H1 (cell line): Measurements from ENCODE around the gene INF2. TPM values are rescaled to one million over a fixed set of nuclear protein-coding genes. Genes with fewer than 3 reads are reported as not detected.
A peak's percentile ranks its signal among the peaks of the same experiment; 100 is the strongest.

Source experiments
- CTCF ChIA-PET: fragments of 300-600 bp; sonication (Branson Sonifier 250); formaldehyde crosslinking; loops from one replicate; lab custom pipeline; 2021; ENCODE audit not compliant: partially characterized antibody; lab: Charles Lee
- POLR2A ChIA-PET: fragments of 300-600 bp; sonication (Branson Sonifier 250); formaldehyde crosslinking; loops from one replicate; lab custom pipeline; 2021; ENCODE audit warnings: inconsistent platforms; ENCODE audit not compliant: partially characterized antibody; lab: Charles Lee
- DNase-seq, 2 experiments: peaks; one replicate each; pipeline versions ENCODE4 v3.0.0 to v3.0.0-alpha.2; 2010 to 2022; ENCODE audit warnings: low spot score in 2 of 2, low read depth in 1 of 2, mixed read lengths in 1 of 2
- FAIRE-seq: peaks from 2 replicates; lab custom pipeline; 2011; peaks lifted over from hg19 to GRCh38; lab: Jason Lieb, UNC
- H2AFZ ChIP-seq: 2 replicates; pipeline ENCODE4 v1.8.1; 2012; ENCODE audit warnings: low read length, inconsistent platforms
- H2AK5ac ChIP-seq: 2 replicates; pipeline ENCODE4 v1.6.1; 2013; ENCODE audit warnings: low read depth, low read length
- H2BK120ac ChIP-seq: replicated peaks from 2 replicates; pipeline ENCODE3; 2013; ENCODE audit warnings: low read depth, low read length, inconsistent platforms
- H2BK12ac ChIP-seq: 2 replicates; pipeline ENCODE4 v1.6.1; 2013; ENCODE audit warnings: low read depth, low read length
- H2BK15ac ChIP-seq: 2 replicates; pipeline ENCODE4 v1.6.1; 2013; ENCODE audit warnings: low read length
- H2BK20ac ChIP-seq: 2 replicates; pipeline ENCODE4 v1.6.1; 2013; ENCODE audit warnings: low read length
- H2BK5ac ChIP-seq: 2 replicates; pipeline ENCODE4 v1.6.1; 2013; ENCODE audit warnings: low read depth, low read length
- H3K14ac ChIP-seq: 2 replicates; pipeline ENCODE4 v1.6.1; 2013; ENCODE audit warnings: inconsistent platforms; ENCODE audit not compliant: insufficient read length
- H3K18ac ChIP-seq: 2 replicates; pipeline ENCODE4 v1.6.1; 2013; ENCODE audit warnings: low read length; ENCODE audit errors: extremely low read depth
- H3K23ac ChIP-seq: 2 replicates; pipeline ENCODE4 v1.6.1; 2013; ENCODE audit warnings: inconsistent platforms; ENCODE audit not compliant: insufficient read length
- H3K23me2 ChIP-seq: 2 replicates; pipeline ENCODE4 v1.6.1; 2013; ENCODE audit warnings: low read depth, low read length
- H3K27ac ChIP-seq: 2 replicates; pipeline ENCODE4 v1.6.1; 2011; ENCODE audit warnings: low read depth, low read length, inconsistent platforms
- H3K27me3 ChIP-seq, 4 experiments: replicated peaks in 1 of 4; 1 replicate in 1 of 4; 2 replicates in 3 of 4; pipeline versions ENCODE4 v1.6.1 to v1.8.1; 2011 to 2013; ENCODE audit warnings: low read length in 3 of 4, mild to moderate bottlenecking in 3 of 4, inconsistent platforms in 2 of 4, mixed read lengths in 2 of 4, moderate library complexity in 1 of 4; ENCODE audit not compliant: control insufficient read depth in 3 of 4, insufficient read depth in 3 of 4; ENCODE audit errors: extremely low read depth in 1 of 4
- H3K36me3 ChIP-seq, 4 experiments: 2 replicates each; pipeline versions ENCODE4 v1.6.1 to v1.8.1; 2011 to 2013; ENCODE audit warnings: mild to moderate bottlenecking in 4 of 4, low read length in 3 of 4, moderate library complexity in 2 of 4, control low read depth in 1 of 4, inconsistent platforms in 1 of 4; ENCODE audit not compliant: insufficient read depth in 4 of 4, control insufficient read depth in 2 of 4
- H3K4ac ChIP-seq: replicated peaks from 2 replicates; pipeline ENCODE3; 2013; ENCODE audit warnings: low read length, low read depth, mixed read lengths, inconsistent platforms; ENCODE audit not compliant: insufficient read length
- H3K4me1 ChIP-seq, 4 experiments: replicated peaks in 1 of 4; 1 replicate in 1 of 4; 2 replicates in 3 of 4; pipeline versions ENCODE4 v1.6.1 to v1.8.1; 2011 to 2013; ENCODE audit warnings: low read length in 3 of 4, inconsistent platforms in 2 of 4, mixed read lengths in 1 of 4; ENCODE audit not compliant: insufficient read depth in 4 of 4, control insufficient read depth in 3 of 4
- H3K4me2 ChIP-seq, 2 experiments: 2 replicates each; pipeline versions ENCODE4 v1.6.1 to v1.8.1; 2011 to 2013; ENCODE audit warnings: low read depth in 2 of 2, low read length in 2 of 2, control low read depth in 1 of 2, inconsistent platforms in 1 of 2, mild to moderate bottlenecking in 1 of 2; ENCODE audit not compliant: insufficient read depth in 1 of 2
- H3K4me3 ChIP-seq, 4 experiments: fragments of 200-600, 300-600 bp in 1 of 4; sonication (generic), shearing (Covaris generic), sonication (Bioruptor Twin) in 1 of 4; 2 replicates each; pipeline versions ENCODE4 v1.5.1 to v1.8.1; 2011 to 2016; ENCODE audit warnings: low read length in 4 of 4, low read depth in 3 of 4, control low read depth in 2 of 4, inconsistent platforms in 2 of 4, mild to moderate bottlenecking in 2 of 4, mixed read lengths in 1 of 4, moderate library complexity in 1 of 4; ENCODE audit not compliant: insufficient read depth in 2 of 4; ENCODE audit errors: extremely low read depth in 1 of 4
- H3K56ac ChIP-seq: replicated peaks from 2 replicates; pipeline ENCODE3; 2013; ENCODE audit warnings: low read depth, mild to moderate bottlenecking, mixed read lengths, low read length, inconsistent platforms; ENCODE audit not compliant: insufficient read length
- H3K79me1 ChIP-seq: 2 replicates; pipeline ENCODE4 v1.6.1; 2013; ENCODE audit warnings: low read depth, low read length, control low read depth
- H3K79me2 ChIP-seq, 2 experiments: 2 replicates each; pipeline versions ENCODE4 v1.6.1 to v1.8.1; 2012 to 2013; ENCODE audit warnings: low read length in 2 of 2, mild to moderate bottlenecking in 2 of 2, inconsistent platforms in 1 of 2; ENCODE audit not compliant: insufficient read depth in 2 of 2, control insufficient read depth in 1 of 2
- H3K9ac ChIP-seq, 4 experiments: replicated peaks in 1 of 4; 1 replicate in 1 of 4; 2 replicates in 3 of 4; pipeline versions ENCODE4 v1.6.1 to v1.8.1; 2011 to 2013; ENCODE audit warnings: low read depth in 3 of 4, low read length in 3 of 4, control low read depth in 2 of 4, mild to moderate bottlenecking in 2 of 4, moderate library complexity in 2 of 4, inconsistent platforms in 1 of 4; ENCODE audit errors: extremely low read depth in 1 of 4
- H3K9me3 ChIP-seq, 2 experiments: 2 replicates each; pipeline versions ENCODE4 v1.6.1 to v1.8.1; 2012 to 2013; ENCODE audit warnings: mild to moderate bottlenecking in 2 of 2, moderate library complexity in 2 of 2, control low read depth in 1 of 2, inconsistent platforms in 1 of 2, low read depth in 1 of 2, low read length in 1 of 2, mixed read lengths in 1 of 2; ENCODE audit not compliant: insufficient read depth in 2 of 2
- H4K20me1 ChIP-seq, 2 experiments: replicated peaks in 1 of 2; 2 replicates each; pipeline versions ENCODE3 to v1.8.1; 2011 to 2013; ENCODE audit warnings: inconsistent platforms in 2 of 2, low read length in 2 of 2, mild to moderate bottlenecking in 1 of 2; ENCODE audit not compliant: insufficient read depth in 2 of 2, control insufficient read depth in 1 of 2
- H4K5ac ChIP-seq: 2 replicates; pipeline ENCODE4 v1.6.1; 2013; ENCODE audit warnings: low read length, low read depth, mixed read lengths, inconsistent platforms; ENCODE audit not compliant: insufficient read length
- H4K8ac ChIP-seq: 2 replicates; pipeline ENCODE4 v1.8.0; 2013; ENCODE audit warnings: mild to moderate bottlenecking, moderate library complexity, low read length, inconsistent platforms; ENCODE audit not compliant: insufficient read depth; ENCODE audit errors: extremely low read depth
- H4K91ac ChIP-seq: replicated peaks from 2 replicates; pipeline ENCODE3; 2013; ENCODE audit warnings: low read length, mixed read lengths, inconsistent platforms; ENCODE audit not compliant: insufficient read length
- BCL11A ChIP-seq, 2 experiments: IDR thresholded peaks; one replicate each; pipeline ENCODE4 v1.6.1; 2011; ENCODE audit warnings: low read depth in 2 of 2, low read length in 2 of 2, mild to moderate bottlenecking in 2 of 2
- CEBPB ChIP-seq: IDR thresholded peaks from 2 replicates; pipeline ENCODE4 v1.6.1; 2012; ENCODE audit warnings: low read depth, low read length
- CREB1 ChIP-seq: IDR thresholded peaks from 2 replicates; pipeline ENCODE4 v1.6.1; 2012; ENCODE audit warnings: inconsistent platforms
- EGR1 ChIP-seq: IDR thresholded peaks from 2 replicates; pipeline ENCODE4 v1.6.1; 2011; ENCODE audit warnings: low read depth, low read length, borderline replicate concordance
- EP300 ChIP-seq, 2 experiments: IDR thresholded peaks; 1 replicate in 1 of 2; 2 replicates in 1 of 2; pipeline ENCODE4 v1.6.1; 2011 to 2012; ENCODE audit warnings: low read depth in 2 of 2, low read length in 2 of 2, mild to moderate bottlenecking in 2 of 2, borderline replicate concordance in 1 of 2, inconsistent platforms in 1 of 2, moderate library complexity in 1 of 2
- KDM1A ChIP-seq: fragments of 200-600, 300-600 bp; sonication (generic); IDR thresholded peaks from 2 replicates; pipeline ENCODE4 v1.7.1; 2016; ENCODE audit warnings: mild to moderate bottlenecking, low read length, borderline replicate concordance
- POU5F1 ChIP-seq: IDR thresholded peaks from 2 replicates; pipeline ENCODE4 v1.6.1; 2011; ENCODE audit warnings: low read depth, mild to moderate bottlenecking, low read length, moderate library complexity
- RAD21 ChIP-seq, 2 experiments: IDR thresholded peaks in 1 of 2; conservative IDR thresholded peaks in 1 of 2; 2 replicates each; pipeline ENCODE4 v1.6.1; 2011; ENCODE audit warnings: low read depth in 2 of 2, low read length in 2 of 2, improper control_type of control experiment in 1 of 2, inconsistent platforms in 1 of 2, mild to moderate bottlenecking in 1 of 2, moderate library complexity in 1 of 2
- RNF2 ChIP-seq: fragments of 200-900, 300-1000 bp; sonication (generic); IDR thresholded peaks from 2 replicates; pipeline ENCODE4 v1.7.1; 2016; ENCODE audit warnings: borderline replicate concordance, low read depth, mild to moderate bottlenecking, antibody characterized with exemption, low read length; ENCODE audit not compliant: poor library complexity, severe bottlenecking; ENCODE audit errors: missing control alignments
- SP2 ChIP-seq: IDR thresholded peaks from 2 replicates; pipeline ENCODE4 v1.6.1; 2012; ENCODE audit warnings: mild to moderate bottlenecking, low read length, inconsistent platforms
- TAF1 ChIP-seq: IDR thresholded peaks from 2 replicates; pipeline ENCODE4 v1.6.1; 2011; ENCODE audit warnings: mild to moderate bottlenecking, low read depth, low read length
- YY1 ChIP-seq: IDR thresholded peaks from 2 replicates; pipeline ENCODE4 v1.6.1; 2011; ENCODE audit warnings: low read depth, mild to moderate bottlenecking, low read length
- WGBS, 2 experiments: shearing (Covaris generic) in 1 of 2; methylation state at CpG; one replicate each; pipeline versions ENCODE4 v1.1.6 to v1.1.7; 2013 to 2015; ENCODE audit warnings: low lambda C conversion rate in 2 of 2, mixed read lengths in 2 of 2, inconsistent platforms in 1 of 2, low coverage in 1 of 2, missing lambda C conversion rate in 1 of 2; ENCODE audit not compliant: insufficient replicate concordance in 2 of 2, insufficient coverage in 1 of 2, insufficient read length in 1 of 2; ENCODE audit errors: extremely low coverage in 1 of 2, missing lambda C conversion rate in 1 of 2; 5-methylcytosine and 5-hydroxymethylcytosine counted together
- polyA plus RNA-seq, 7 experiments: library from polyadenylated mRNA; depleted of rRNA in 3 of 7; stranded (reverse) in 5 of 7; unstranded in 2 of 7; fragments of >200 nt in 5 of 7; fragments of 200-250 nt in 2 of 7; gene quantifications; 1 replicate in 5 of 7; 2 replicates in 1 of 7; 4 replicates in 1 of 7; pipeline versions ENCODE4 v1.2.1 to v1.2.3, GENCODE V29; 2011 to 2013; ENCODE audit warnings: missing spikeins in 2 of 7, mixed read lengths in 2 of 7
- total RNA-seq: library from RNA; stranded (reverse); fragmentation: NEBNext Ultra II Directional; extraction: Animal tissue kit (Norgen Biotek cat#: 25700); gene quantifications from 2 replicates; pipeline ENCODE4 v1.2.1, GENCODE V29; 2021
- TF ChIP-seq, protein P1 (sequence below): IDR thresholded peaks from 2 replicates; pipeline ENCODE4 v1.6.1; 2012; ENCODE audit warnings: inconsistent platforms

INF2 gene
- total and polyA plus RNA-seq, 2 of the 8 experiments (the other 6 are each of a cell fraction or from before 2014, with no cell fraction given), result 29.1 to 59.5 TPM

DNA sequence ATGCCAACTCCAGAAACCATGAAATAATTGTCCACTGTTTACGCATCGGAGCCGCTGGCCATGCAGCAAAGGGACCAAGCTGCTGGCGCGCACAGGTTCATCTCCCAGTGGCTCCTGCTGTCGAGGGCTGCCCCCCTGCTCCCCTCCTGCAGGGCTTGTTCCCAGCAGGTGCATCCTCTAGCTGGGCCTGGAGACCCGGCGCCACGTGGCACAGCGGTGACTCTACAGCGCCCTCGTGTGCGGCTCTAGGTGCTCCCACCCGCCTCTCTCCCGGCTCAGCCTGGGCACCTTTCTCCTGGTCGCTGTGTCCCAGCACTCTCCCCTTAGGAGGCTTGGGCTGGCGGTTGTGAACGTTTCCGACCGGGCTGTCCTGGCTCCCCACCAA, 37.5 kb upstream of the INF2 start:
- Histone ChIP-seq H3K9ac (no peak overlapping the region), H4K20me1 (no peaks in the 10 kb centered on the region), H4K5ac (peak overlapping the region; percentile 37), H3K27me3 (peaks cover 0 to 6% (median 2%) of the 10 kb centered on the region in 4 experiments; a peak in 2 of 7 replicates), H3K23me2 (no peaks in the 10 kb centered on the region), H2BK5ac (no peak overlapping the region), H3K18ac (no peak overlapping the region), H3K14ac (no peak overlapping the region), H3K36me3 (no peaks in the 10 kb centered on the region), H3K23ac (no peak overlapping the region), H3K79me2 (no peaks in the 10 kb centered on the region), H2BK12ac (no peak overlapping the region), H3K79me1 (no peaks in the 10 kb centered on the region), H2AK5ac (no peak overlapping the region), H2BK20ac (no peak overlapping the region), H4K91ac (peak overlapping the region; percentile 19), H3K4me2 (no peak overlapping the region), H3K4me1 (no peaks in the 10 kb centered on the region; a peak in 1 of 7 replicates), H3K9me3 (peaks cover 14 to 29% of the 10 kb centered on the region in 2 experiments), H2BK120ac (no peak overlapping the region), H2BK15ac (no peak overlapping the region), H3K4ac (no peak overlapping the region), H3K27ac (no peak overlapping the region), H3K56ac (no peak overlapping the region), H4K8ac (peak overlapping the region; percentile 71), H3K4me3 (no peak overlapping the region), H2AFZ (no peak overlapping the region)
- WGBS, 2 experiments, result 75% methylated on average over 9 of the region's 20 CpGs; no CpG with 5 or more reads in 1 of the 2 experiments
- ChIA-PET CTCF (interaction anchor here (0.6 to 2.4 kb wide), 20 partner anchors 8 to 522 kb away, joined by 3 to 17 read pairs (median 4); no protein-coding TSS in a partner anchor), POLR2A (interaction anchor here (1.0 kb wide), 2 partner anchors 14 to 26 kb away, joined by 3 to 4 read pairs; no protein-coding TSS in a partner anchor)
- FAIRE-seq (no peak), DNase-seq (no peak)
- TF ChIP-seq BCL11A (IDR thresholded peaks at IDR 0.05; ENCODE audit: low read depth in 2 of 2, low read length in 2 of 2) (no peak), CEBPB (no peak), SP2 (no peak), EP300 (IDR thresholded peaks at IDR 0.05; ENCODE audit: borderline replicate concordance in 1 of 2, low read depth in 2 of 2, low read length in 2 of 2) (no peak), RNF2 (no peak), YY1 (no peak), CREB1 (no peak), KDM1A (no peak), POU5F1 (no peak), RAD21 (IDR thresholded peaks at IDR 0.05 in 1 of 2, conservative IDR thresholded peaks at IDR 0.05 in 1 of 2; ENCODE audit: low read depth in 2 of 2, low read length in 2 of 2) (peak in 1 of 2 experiments; percentile 15; a peak in 1 of 4 replicates), EGR1 (no peak), TAF1 (no peak)
- TF ChIP-seq, protein P1, sequence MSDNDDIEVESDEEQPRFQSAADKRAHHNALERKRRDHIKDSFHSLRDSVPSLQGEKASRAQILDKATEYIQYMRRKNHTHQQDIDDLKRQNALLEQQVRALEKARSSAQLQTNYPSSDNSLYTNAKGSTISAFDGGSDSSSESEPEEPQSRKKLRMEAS, result peak; percentile 94
